H9 (cell line): Measurements from ENCODE around the gene LIN7C. TPM values are rescaled to one million over a fixed set of nuclear protein-coding genes. Genes with fewer than 3 reads are reported as not detected.

Experiments used
- DNase-seq: peaks from one replicate; pipeline ENCODE4 v3.0.0-alpha.2; 2017
- H2AFZ ChIP-seq: one replicate; pipeline ENCODE4 v1.6.1; 2013; ENCODE audit warnings: mild to moderate bottlenecking, low read length, control low read depth, moderate library complexity
- H2AK5ac ChIP-seq: 2 replicates; pipeline ENCODE4 v1.6.1; 2013; ENCODE audit warnings: low read length, control low read depth, mixed read lengths; ENCODE audit not compliant: insufficient read length
- H2BK120ac ChIP-seq: one replicate; pipeline ENCODE4 v1.6.1; 2013; ENCODE audit warnings: low read depth, mild to moderate bottlenecking, low read length, control low read depth, inconsistent platforms; ENCODE audit not compliant: poor library complexity, severe bottlenecking
- H2BK12ac ChIP-seq: 2 replicates; pipeline ENCODE4 v1.6.1; 2013; ENCODE audit warnings: low read length, control low read depth, mixed read lengths, low read depth; ENCODE audit not compliant: insufficient read length
- H2BK15ac ChIP-seq: 2 replicates; pipeline ENCODE4 v1.6.1; 2013; ENCODE audit warnings: low read depth, low read length, control low read depth
- H2BK20ac ChIP-seq: one replicate; pipeline ENCODE4 v1.6.1; 2013; ENCODE audit warnings: low read depth, mild to moderate bottlenecking, low read length, control low read depth, inconsistent platforms; ENCODE audit not compliant: poor library complexity, severe bottlenecking
- H2BK5ac ChIP-seq: 2 replicates; pipeline ENCODE4 v1.6.1; 2013; ENCODE audit warnings: low read length, control low read depth, mixed read lengths; ENCODE audit not compliant: insufficient read length
- H3K14ac ChIP-seq: 2 replicates; pipeline ENCODE4 v1.6.1; 2013; ENCODE audit warnings: low read length, control low read depth; ENCODE audit not compliant: insufficient read depth
- H3K18ac ChIP-seq: 2 replicates; pipeline ENCODE4 v1.6.1; 2013; ENCODE audit warnings: low read depth, mild to moderate bottlenecking, mixed read lengths, low read length, control low read depth; ENCODE audit not compliant: insufficient read length
- H3K23ac ChIP-seq: 2 replicates; pipeline ENCODE4 v1.6.1; 2013; ENCODE audit warnings: low read length, control low read depth, mixed read lengths, low read depth; ENCODE audit not compliant: insufficient read length
- H3K23me2 ChIP-seq: 2 replicates; pipeline ENCODE4 v1.6.1; 2013; ENCODE audit warnings: low read depth, mild to moderate bottlenecking, mixed read lengths, low read length, control low read depth; ENCODE audit not compliant: insufficient read length, poor library complexity, severe bottlenecking
- H3K27ac ChIP-seq: 2 replicates; pipeline ENCODE4 v1.5.1; 2013; ENCODE audit warnings: low read length, control low read depth, mixed read lengths, low read depth; ENCODE audit not compliant: insufficient read length
- H3K27me3 ChIP-seq: 2 replicates; pipeline ENCODE4 v1.6.1; 2013; ENCODE audit warnings: low read length, control low read depth, inconsistent platforms; ENCODE audit not compliant: insufficient read depth
- H3K4ac ChIP-seq: 2 replicates; pipeline ENCODE4 v1.6.1; 2013; ENCODE audit warnings: low read depth, mild to moderate bottlenecking, control low read depth, inconsistent platforms, low read length, moderate library complexity
- H3K4me1 ChIP-seq: 2 replicates; pipeline ENCODE4 v1.6.1; 2013; ENCODE audit warnings: low read length, control low read depth, inconsistent platforms; ENCODE audit not compliant: insufficient read depth
- H3K4me2 ChIP-seq: 2 replicates; pipeline ENCODE4 v1.6.1; 2013; ENCODE audit warnings: low read length, control low read depth, mixed read lengths; ENCODE audit not compliant: insufficient read length, insufficient read depth
- H3K56ac ChIP-seq: 2 replicates; pipeline ENCODE4 v1.6.1; 2013; ENCODE audit warnings: low read depth, mild to moderate bottlenecking, mixed read lengths, low read length, control low read depth; ENCODE audit not compliant: insufficient read length
- H3K79me1 ChIP-seq: 2 replicates; pipeline ENCODE4 v1.6.1; 2013; ENCODE audit warnings: low read depth, mild to moderate bottlenecking, moderate library complexity, low read length, control low read depth, inconsistent platforms; ENCODE audit not compliant: insufficient read depth, poor library complexity, severe bottlenecking
- H3K79me2 ChIP-seq: 2 replicates; pipeline ENCODE4 v1.6.1; 2013; ENCODE audit warnings: low read length, control low read depth, inconsistent platforms; ENCODE audit not compliant: insufficient read depth
- H3K9ac ChIP-seq: 2 replicates; pipeline ENCODE4 v1.6.1; 2013; ENCODE audit warnings: low read length, control low read depth, mixed read lengths; ENCODE audit not compliant: insufficient read length; ENCODE audit errors: extremely low read depth
- H3K9me3 ChIP-seq: one replicate; pipeline ENCODE4 v1.6.1; 2013; ENCODE audit warnings: low read depth, low read length, inconsistent platforms; ENCODE audit not compliant: control insufficient read depth
- H3T11ph ChIP-seq: one replicate; pipeline ENCODE4 v1.6.1; 2013; ENCODE audit warnings: mild to moderate bottlenecking, low read length, control low read depth, inconsistent platforms
- H4K20me1 ChIP-seq: one replicate; pipeline ENCODE4 v1.6.1; 2013; ENCODE audit not compliant: control insufficient read depth, insufficient read length, insufficient read depth
- H4K5ac ChIP-seq: 2 replicates; pipeline ENCODE4 v1.6.1; 2013; ENCODE audit warnings: low read depth, mild to moderate bottlenecking, mixed read lengths, low read length, control low read depth; ENCODE audit not compliant: insufficient read length
- H4K8ac ChIP-seq: replicated peaks from 2 replicates; pipeline ENCODE4 v1.6.1; 2013; ENCODE audit warnings: low read length, control low read depth, mixed read lengths, low read depth; ENCODE audit not compliant: insufficient read length
- H4K91ac ChIP-seq: 2 replicates; pipeline ENCODE4 v1.6.1; 2013; ENCODE audit warnings: low read depth, mild to moderate bottlenecking, moderate library complexity, mixed read lengths, low read length, control low read depth; ENCODE audit not compliant: insufficient read length
- H3K27ac Mint-ChIP-seq, 3 experiments: 2 replicates in 2 of 3; 3 replicates in 1 of 3; pipeline ENCODE4 v1.8.0; 2020 to 2021; ENCODE audit warnings: mixed read lengths in 3 of 3, mild to moderate bottlenecking in 1 of 3, moderate library complexity in 1 of 3
- H3K27me3 Mint-ChIP-seq: 2 replicates; pipeline ENCODE4 v1.8.0; 2021; ENCODE audit warnings: low read depth, mild to moderate bottlenecking, moderate library complexity, mixed read lengths
- H3K36me3 Mint-ChIP-seq, 3 experiments: 2 replicates in 2 of 3; 3 replicates in 1 of 3; pipeline ENCODE4 v1.8.0; 2020 to 2021; ENCODE audit warnings: low read depth in 3 of 3, mixed read lengths in 3 of 3; ENCODE audit not compliant: insufficient read depth in 1 of 3
- H3K4me1 Mint-ChIP-seq, 2 experiments: 2 replicates each; pipeline ENCODE4 v1.8.0; 2020; ENCODE audit warnings: mixed read lengths in 2 of 2
- H3K4me3 Mint-ChIP-seq, 2 experiments: 2 replicates in 1 of 2; 3 replicates in 1 of 2; pipeline ENCODE4 v1.8.0; 2020 to 2021; ENCODE audit warnings: mild to moderate bottlenecking in 2 of 2, mixed read lengths in 2 of 2, moderate library complexity in 1 of 2
- H3K9me3 Mint-ChIP-seq, 2 experiments: 2 replicates in 1 of 2; 3 replicates in 1 of 2; pipeline ENCODE4 v1.8.0; 2020; ENCODE audit warnings: mild to moderate bottlenecking in 2 of 2, mixed read lengths in 2 of 2, moderate library complexity in 1 of 2
- WGBS: extraction: QIAGEN DNeasy Blood & Tissue Kit; methylation state at CpG from one replicate; pipeline ENCODE4 v1.1.7; 2013; ENCODE audit warnings: missing lambda C conversion rate, low lambda C conversion rate, mixed read lengths; ENCODE audit not compliant: insufficient read length; ENCODE audit errors: extremely low coverage; 5-methylcytosine and 5-hydroxymethylcytosine counted together
- total RNA-seq: library from RNA; stranded (reverse); gene quantifications from 2 replicates; pipeline ENCODE4 v1.2.1, GENCODE V29; 2021
- TF ChIP-seq, protein P1 (sequence below): fragments of 200-600 bp; sonication (generic); conservative IDR thresholded peaks from 3 replicates; pipeline ENCODE4 v1.8.0; 2021; ENCODE audit warnings: antibody characterized with exemption, mild to moderate bottlenecking

LIN7C gene
- total RNA-seq, 1 experiment from 2014 or later = 40.0 TPM

DNA sequence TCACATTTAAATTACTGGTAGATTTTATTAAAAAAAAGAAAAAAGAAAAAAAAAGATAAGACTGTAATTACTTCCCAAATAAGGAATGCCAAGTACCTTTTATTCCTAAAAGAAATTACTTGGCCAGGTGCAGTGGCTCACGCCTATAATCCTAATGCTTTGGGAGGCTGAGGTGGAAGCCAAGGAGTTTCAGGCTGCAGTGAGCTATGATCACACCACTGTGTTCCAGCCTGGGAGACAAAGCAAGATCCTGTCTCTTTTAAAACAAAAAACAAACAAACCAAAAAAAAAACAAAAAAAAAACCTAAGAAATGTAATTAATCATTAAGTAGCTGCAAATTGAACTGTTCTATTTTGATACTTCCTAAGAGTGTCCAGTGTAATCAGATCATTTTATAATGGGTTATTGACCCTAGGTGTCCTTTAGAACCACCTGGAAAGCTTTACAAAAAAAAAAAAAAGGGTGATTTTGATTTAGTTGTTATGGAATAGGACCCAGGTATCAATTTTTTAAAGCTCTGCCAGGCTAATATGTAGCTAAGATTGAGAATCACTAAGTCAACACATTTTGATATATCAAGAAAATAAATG is 10.8 kb downstream of the LIN7C start:
- no peak for DNase-seq
- H3K56ac ChIP-seq = no peak overlapping the region
- no peak overlapping the region for H4K8ac ChIP-seq
- H3K27ac ChIP-seq = no peak overlapping the region
- Mint-ChIP-seq H3K9me3 (peaks cover 0 to 3% of the 10 kb centered on the region in 2 experiments; a peak in 1 of 5 replicates), H3K27me3 (no peaks in the 10 kb centered on the region), H3K36me3 (peaks cover 19 to 68% (median 66%) of the 10 kb centered on the region in 3 experiments; a peak in 6 of 7 replicates), H3K4me1 (peaks cover 0 to 2% of the 10 kb centered on the region in 2 experiments; a peak in 1 of 4 replicates), H3K4me3 (no peak overlapping the region), H3K27ac (no peak overlapping the region)
- no peak overlapping the region for H3K18ac ChIP-seq
- H3K9me3 ChIP-seq = no peaks in the 10 kb centered on the region
- H4K5ac ChIP-seq = no peak overlapping the region
- no peaks in the 10 kb centered on the region for H3K79me1 ChIP-seq
- no peak overlapping the region for H2AK5ac ChIP-seq
- no peak overlapping the region for H2BK20ac ChIP-seq
- no peaks in the 10 kb centered on the region for H3K27me3 ChIP-seq
- no peak overlapping the region for H3K4me2 ChIP-seq
- H2BK5ac ChIP-seq = no peak overlapping the region
- no peak overlapping the region for H2BK15ac ChIP-seq
- no peaks in the 10 kb centered on the region for H3K23me2 ChIP-seq
- no peak overlapping the region for H4K91ac ChIP-seq
- TF ChIP-seq, protein P1, sequence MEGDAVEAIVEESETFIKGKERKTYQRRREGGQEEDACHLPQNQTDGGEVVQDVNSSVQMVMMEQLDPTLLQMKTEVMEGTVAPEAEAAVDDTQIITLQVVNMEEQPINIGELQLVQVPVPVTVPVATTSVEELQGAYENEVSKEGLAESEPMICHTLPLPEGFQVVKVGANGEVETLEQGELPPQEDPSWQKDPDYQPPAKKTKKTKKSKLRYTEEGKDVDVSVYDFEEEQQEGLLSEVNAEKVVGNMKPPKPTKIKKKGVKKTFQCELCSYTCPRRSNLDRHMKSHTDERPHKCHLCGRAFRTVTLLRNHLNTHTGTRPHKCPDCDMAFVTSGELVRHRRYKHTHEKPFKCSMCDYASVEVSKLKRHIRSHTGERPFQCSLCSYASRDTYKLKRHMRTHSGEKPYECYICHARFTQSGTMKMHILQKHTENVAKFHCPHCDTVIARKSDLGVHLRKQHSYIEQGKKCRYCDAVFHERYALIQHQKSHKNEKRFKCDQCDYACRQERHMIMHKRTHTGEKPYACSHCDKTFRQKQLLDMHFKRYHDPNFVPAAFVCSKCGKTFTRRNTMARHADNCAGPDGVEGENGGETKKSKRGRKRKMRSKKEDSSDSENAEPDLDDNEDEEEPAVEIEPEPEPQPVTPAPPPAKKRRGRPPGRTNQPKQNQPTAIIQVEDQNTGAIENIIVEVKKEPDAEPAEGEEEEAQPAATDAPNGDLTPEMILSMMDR = no peak
- no peak overlapping the region for H3K9ac ChIP-seq
- no peaks in the 10 kb centered on the region for H3K4me1 ChIP-seq
- H4K20me1 ChIP-seq = no peaks in the 10 kb centered on the region
- H2BK120ac ChIP-seq = no peak overlapping the region
- H2BK12ac ChIP-seq = no peak overlapping the region
- H3K23ac ChIP-seq = no peak overlapping the region
- no peak overlapping the region for H2AFZ ChIP-seq
- H3K14ac ChIP-seq = no peak overlapping the region
- H3K4ac ChIP-seq = no peak overlapping the region
- H3K79me2 ChIP-seq = no peaks in the 10 kb centered on the region
- H3T11ph ChIP-seq = no peak overlapping the region
- WGBS = no CpG with 5 or more reads among the region's 1 CpG
